ENCODE results near the gene PTGDS.

Gene PTGDS

DNA sequence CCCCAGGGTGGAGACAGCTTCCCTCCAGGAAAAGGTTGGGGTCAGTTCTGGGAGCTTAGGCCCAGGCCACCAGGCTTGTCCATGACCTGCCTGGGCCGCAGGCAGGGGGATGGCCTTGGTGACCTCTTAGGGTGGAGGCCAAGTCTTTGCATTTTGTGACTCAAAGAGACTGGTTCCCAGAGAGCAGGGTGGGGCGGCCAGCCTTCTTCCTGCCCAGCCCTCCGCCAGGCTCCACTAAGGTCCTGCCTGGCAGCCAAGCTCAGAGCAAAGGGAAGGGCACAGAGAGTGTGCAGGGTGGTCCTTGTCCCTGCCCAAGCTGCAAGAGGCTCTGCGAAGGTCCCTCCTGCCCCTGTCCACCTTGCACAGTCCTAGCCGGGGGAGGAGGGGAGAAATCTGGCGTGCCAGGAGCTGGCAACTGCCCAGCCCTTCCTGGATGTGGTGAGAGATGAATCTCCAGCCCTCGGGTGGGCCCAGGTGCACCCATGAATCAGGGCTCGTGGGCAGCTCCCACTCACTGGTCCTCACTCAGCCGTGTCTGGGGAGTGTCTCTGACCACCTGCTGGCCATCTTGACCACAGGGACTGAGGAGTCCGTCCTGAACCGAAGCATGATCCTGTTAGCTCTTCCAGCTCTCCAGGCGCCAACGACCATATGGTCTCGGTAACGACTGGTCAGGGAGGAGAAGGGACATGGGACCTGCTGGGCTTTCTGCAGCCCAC, 2.3 kb upstream of the PTGDS start:
- no peak for DNase-seq

- DNase-seq, result no peak
Measured at GRCh38 chr9:136975644-136976043, 1.7 kb upstream of the PTGDS start.

GRCh38 chr9:136977649-136978072, 357 bp downstream of the PTGDS start:
- DNase-seq, result no peak

- peak; percentile 21 for DNase-seq
Measured at GRCh38 chr9:136978073-136978864, 965 bp downstream of the PTGDS start.

- no peak for DNase-seq
Measured at GRCh38 chr9:136978865-136979544, 1.7 kb downstream of the PTGDS start.

DNA sequence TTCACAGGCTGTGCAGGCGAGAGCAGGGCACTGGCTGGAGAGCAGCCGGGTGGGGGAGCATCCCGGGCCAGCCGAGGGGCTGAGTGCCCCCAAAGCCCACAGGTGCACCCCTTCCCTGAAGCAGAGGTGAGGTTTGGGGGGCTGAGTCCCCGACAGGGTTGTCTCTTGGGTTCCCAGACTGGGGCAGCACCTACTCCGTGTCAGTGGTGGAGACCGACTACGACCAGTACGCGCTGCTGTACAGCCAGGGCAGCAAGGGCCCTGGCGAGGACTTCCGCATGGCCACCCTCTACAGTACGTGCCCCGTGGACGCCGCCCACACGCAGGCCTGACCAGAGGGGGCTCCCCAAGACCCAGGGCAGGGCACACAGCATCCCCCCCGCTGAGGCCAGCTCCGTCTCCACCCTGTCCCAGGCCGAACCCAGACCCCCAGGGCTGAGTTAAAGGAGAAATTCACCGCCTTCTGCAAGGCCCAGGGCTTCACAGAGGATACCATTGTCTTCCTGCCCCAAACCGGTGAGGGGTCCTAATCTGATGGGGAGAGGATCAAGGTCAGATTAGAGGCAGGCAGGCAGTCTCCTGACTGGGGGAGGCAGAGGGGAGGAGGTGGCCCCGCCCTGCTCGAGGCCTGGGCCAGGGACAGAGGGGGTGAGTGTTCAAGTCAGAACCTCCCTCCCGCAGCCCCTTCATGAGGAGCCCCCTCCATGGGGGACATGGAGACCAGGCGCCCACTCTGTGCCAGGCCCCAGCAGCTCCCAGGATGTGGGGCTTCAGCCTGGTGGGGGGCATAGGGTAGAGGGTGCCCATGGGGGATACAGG, 2.7 kb downstream of the PTGDS start:
- DNase-seq, result no peak

DNA sequence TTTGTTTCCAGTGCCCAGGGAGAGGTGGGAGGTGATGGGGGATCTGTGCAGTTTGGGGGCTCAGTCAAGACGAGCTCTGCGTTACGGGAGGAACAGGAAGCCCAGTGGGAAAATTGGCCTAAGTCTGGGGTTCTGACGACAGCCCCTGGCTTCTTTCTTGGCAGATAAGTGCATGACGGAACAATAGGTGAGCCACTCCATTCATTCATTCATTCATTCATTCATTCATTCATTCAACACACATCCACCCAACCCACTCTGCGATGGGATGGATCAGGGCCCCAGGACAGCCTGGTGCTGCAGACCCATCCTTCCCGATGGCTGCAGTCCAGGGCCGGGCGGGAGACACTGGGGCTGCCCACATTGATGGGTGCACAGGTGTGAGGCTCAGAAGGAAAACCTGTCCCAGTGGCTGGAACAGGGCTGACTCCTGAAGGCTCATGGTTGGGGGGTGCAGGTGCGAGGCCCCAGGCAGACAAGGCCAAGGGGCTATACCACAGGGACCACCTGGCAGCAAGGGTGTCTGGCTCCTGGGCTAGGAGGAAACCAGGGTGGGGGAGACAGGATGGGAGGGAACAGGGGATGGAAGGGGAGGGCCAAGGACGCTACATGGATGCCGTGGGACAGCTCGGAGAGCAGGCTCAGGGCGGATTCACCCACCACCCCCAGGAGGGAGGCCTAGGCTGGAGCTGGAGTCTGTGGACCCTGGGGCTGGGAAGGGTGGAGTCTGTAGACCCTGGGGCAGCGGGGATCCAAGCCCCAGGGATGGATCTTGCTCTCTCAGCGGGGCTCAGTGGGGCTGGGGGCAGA, 3.6 kb downstream of the PTGDS start:
- no peak for DNase-seq

DNA sequence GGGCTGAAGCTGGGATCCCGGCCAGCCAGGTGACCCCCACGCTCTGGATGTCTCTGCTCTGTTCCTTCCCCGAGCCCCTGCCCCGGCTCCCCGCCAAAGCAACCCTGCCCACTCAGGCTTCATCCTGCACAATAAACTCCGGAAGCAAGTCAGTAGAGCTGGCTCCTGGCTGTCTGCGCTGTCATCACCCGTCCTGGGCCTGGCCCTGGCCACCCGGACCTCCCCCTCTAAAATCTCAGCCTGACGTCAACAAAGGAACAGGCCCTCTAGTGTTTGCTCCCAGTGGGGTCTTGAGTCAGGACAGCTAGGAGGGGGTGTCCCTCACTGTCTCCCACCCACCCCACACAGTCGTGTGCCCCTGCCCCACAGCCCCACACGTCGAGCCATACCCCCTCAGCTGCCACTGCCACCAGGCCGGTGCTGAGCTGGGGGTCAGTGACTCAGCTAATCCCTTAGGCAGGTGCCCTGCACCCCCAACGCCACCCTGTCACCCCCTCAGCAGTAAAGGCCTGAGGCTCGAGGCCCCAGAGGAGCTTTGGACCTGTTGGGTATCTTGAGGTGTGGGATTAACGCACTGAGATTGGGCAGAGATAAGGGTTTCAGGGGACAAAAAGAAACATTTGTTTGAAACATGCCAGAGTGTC, 4.4 kb downstream of the PTGDS start:
- no peak for DNase-seq

GRCh38 chr9:136982232-136983051, 5.1 kb downstream of the PTGDS start, which contains the start of gene LCNL1:
LCNL1 (plus strand) TSS chr9:136982993; CDS start chr9:136983587, 594 bp downstream.
- no peak for DNase-seq

DNA sequence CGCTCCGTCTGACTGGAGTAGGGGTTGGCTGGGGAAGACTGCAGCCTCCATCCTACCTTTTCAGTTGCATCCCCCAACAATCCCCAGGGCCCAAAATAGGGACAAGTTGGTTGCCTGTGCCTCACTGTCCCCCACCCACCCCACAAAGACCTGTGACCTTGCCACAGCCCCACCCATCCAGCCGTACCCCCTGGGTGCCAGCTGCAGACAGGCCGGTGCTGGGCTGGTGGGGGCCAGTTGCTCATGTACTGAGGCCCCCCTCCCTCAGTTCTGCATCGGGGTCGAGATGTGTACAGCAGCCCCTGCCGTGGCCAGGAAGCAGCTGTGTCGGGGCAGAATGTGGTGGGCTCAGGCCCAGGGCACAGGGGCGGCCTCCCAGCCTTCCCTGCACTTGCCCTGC, 5.9 kb downstream of the PTGDS start:
- no peak for DNase-seq

DNA sequence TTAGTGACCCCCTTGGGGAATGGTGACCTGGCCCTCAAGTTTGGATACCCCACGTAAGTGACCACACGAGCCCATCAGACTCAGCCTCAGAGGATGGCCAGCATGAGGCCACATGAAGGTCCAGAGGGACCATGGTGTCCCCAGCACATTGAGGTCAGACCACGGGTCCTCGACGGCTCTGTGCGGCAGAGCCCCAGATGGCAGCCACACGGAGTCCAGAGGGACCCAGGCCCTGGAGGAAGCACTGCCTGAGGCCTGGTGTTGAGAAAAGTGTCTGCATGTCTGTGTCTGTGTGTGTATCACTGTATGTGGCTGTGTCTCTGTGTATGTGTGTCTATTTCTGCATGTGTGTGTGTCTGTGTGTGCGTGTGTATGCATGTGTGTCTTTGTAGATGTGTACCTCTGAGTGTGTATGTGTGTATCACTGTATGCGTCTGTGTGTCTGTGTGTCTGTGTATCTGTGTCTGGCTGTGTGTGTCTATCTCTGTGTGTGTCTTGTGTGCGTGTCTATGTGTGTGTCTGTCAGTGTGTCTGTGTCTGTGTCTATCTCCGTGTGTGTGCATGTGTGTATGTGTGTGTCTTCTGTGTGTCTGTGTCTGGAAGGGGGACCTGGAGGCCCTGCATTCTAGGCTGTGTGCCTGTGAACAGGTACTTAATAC, 6.5 kb downstream of the PTGDS start:
- no peak for DNase-seq

GRCh38 chr9:136984464-136985026, 7.2 kb downstream of the PTGDS start:
- no peak for DNase-seq

DNA sequence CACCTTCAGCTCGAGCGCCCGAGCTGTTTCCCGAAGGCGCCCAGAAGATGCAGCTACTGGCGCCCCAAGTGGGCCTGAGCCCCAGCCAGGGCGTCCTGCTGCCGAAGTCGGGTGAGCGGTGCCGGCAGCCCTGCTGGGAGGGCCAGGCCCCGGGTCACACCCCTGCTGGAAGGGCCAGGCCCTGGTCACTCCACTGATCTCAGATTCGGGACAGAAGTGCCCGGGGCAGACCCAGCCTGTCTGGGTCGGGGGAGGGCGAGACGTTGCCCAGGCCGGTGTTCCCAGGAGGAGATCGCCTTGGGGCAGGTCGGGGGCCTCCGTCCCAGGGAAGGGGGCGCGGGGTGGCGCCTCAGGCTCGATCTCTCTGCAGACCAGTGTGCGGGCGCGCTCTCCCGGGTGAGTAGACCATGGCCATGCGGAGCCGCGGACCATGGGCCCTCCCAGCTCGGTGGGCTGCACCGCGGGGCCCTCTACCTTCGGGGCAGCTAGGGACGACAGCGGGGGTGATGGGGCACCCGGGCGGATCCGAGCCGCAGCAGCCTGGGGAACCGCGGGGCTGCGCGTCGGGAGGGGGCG, 7.8 kb downstream of the PTGDS start:
- DNase-seq, result no peak

GRCh38 chr9:136985853-136986252, 8.5 kb downstream of the PTGDS start:
- DNase-seq, result no peak

- no peak for DNase-seq
Measured at GRCh38 chr9:136988872-136989271, 11.6 kb downstream of the PTGDS start.

DNA sequence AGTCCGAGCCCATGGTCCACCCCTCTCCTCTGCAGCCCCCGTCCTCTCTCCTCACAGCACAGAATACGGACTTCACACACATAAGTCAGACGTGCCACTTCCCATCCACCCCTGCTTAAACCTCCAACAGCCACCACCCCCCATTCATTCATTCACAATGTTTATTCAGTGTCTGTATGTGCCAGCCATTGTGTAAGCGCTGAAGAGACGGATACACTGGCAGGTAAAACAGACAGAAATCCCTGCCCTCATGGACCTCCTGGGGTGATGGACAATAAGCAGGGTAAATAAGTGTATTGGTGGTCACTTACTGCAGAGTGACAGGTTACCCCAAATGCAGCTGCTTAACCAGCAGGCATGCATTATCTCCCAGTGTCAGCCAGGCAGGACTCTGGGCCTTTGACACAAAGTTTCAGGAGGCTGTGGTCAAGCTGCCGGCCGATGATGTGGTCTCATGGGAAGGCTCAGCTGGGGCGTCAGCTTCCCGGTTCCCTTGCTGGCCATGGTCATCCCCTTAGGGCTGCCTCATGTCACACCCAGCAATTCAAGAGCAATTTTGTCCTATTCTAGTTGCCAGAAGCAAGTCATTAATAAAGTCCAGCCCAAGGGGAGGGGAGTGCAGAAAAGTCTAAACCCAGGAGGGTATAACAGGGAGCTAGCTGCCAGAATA, 13.1 kb downstream of the PTGDS start:
- DNase-seq, result no peak

DNA sequence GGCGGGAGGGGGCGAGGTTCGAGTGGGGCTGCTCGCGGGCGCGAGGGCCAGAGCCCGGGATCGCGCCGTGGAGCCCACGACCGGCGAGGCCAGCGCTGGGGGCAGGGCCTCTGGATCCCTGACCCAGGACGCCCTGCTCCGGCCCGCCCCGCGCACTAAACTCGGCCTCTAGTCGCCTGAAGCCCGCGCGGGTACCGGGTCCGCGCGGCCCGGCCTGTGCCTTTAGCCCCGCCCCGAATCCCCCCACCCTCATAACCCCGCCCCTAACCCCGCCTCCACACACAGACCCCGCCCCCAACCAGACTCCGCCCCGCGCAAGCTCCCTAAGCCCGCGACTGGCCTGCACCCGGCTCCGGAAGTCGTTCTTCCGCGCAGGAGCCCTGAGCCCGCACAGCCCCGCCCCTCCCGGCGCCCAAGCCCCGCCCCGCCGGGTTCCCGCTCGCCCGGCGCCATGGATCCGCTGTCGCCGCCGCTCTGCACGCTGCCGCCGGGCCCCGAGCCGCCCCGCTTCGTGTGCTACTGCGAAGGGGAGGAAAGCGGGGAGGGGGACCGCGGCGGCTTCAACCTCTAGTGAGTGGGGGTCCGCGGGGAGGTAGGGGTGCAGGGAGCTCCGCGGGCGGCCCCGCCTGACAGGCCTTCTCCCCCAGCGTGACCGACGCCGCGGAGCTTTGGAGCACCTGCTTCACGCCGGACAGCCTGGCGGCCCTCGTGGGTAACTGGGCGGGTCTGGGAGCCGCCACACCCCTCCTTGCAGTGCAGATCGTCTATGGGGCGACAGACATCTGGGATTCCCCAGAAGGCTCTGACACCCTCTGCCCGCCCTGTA, 14.9 kb downstream of the PTGDS start, which contains the start of gene PAXX:
Gene PAXX, plus strand, starts transcription at position 430 of the 826 bp plus-strand sequence. Its CDS starts 22 bp downstream, at position 452.
- DNase-seq, result peak; percentile 88
